HG03565 (cell line): ENCODE data around the gene GPC5.

Experiments
- ATAC-seq: cut with Tn5 transposase; IDR thresholded peaks from one replicate; pipeline ENCODE4 v1.9.1; 2021; ENCODE audit warnings: mild to moderate bottlenecking, moderate library complexity; ENCODE audit not compliant: unreplicated experiment

The GPC5 gene

GRCh38 chr13:91534996-91535395, 136.6 kb downstream of the GPC5 start:
- ATAC-seq, result no peak

GRCh38 chr13:91537376-91537775, 139.0 kb downstream of the GPC5 start:
- ATAC-seq, result no peak

- no peak for ATAC-seq
Observed at GRCh38 chr13:91539286-91540157, 141.1 kb downstream of the GPC5 start.

GRCh38 chr13:91540158-91540736, 141.8 kb downstream of the GPC5 start:
- ATAC-seq, result no peak

- no peak for ATAC-seq
Observed at GRCh38 chr13:91544723-91545122, 146.3 kb downstream of the GPC5 start.

- ATAC-seq, result no peak
Observed at GRCh38 chr13:91546900-91547299, 148.5 kb downstream of the GPC5 start.

- no peak for ATAC-seq
Observed at GRCh38 chr13:91553584-91553983, 155.2 kb downstream of the GPC5 start.

GRCh38 chr13:91554101-91554500, 155.7 kb downstream of the GPC5 start:
- ATAC-seq, result no peak

- no peak for ATAC-seq
Observed at GRCh38 chr13:91557328-91558090, 159.1 kb downstream of the GPC5 start.

- ATAC-seq, result no peak
Observed at GRCh38 chr13:91563799-91564198, 165.4 kb downstream of the GPC5 start.

- ATAC-seq, result no peak
Observed at GRCh38 chr13:91564396-91564795, 166.0 kb downstream of the GPC5 start.

- no peak for ATAC-seq
Observed at GRCh38 chr13:91565296-91565695, 166.9 kb downstream of the GPC5 start.

- no peak for ATAC-seq
Observed at GRCh38 chr13:91567485-91568207, 169.2 kb downstream of the GPC5 start.

- ATAC-seq, result no peak
Observed at GRCh38 chr13:91571681-91572080, 173.3 kb downstream of the GPC5 start.

- ATAC-seq, result no peak
Observed at GRCh38 chr13:91572439-91572838, 174.0 kb downstream of the GPC5 start.

GRCh38 chr13:91572944-91573598, 174.7 kb downstream of the GPC5 start:
- no peak for ATAC-seq

- no peak for ATAC-seq
Observed at GRCh38 chr13:91574766-91575165, 176.3 kb downstream of the GPC5 start.

- ATAC-seq, result no peak
Observed at GRCh38 chr13:91576590-91576989, 178.2 kb downstream of the GPC5 start.

GRCh38 chr13:91579320-91579719, 180.9 kb downstream of the GPC5 start:
- ATAC-seq, result no peak

GRCh38 chr13:91580749-91581148, 182.3 kb downstream of the GPC5 start:
- ATAC-seq, result no peak

- no peak for ATAC-seq
Observed at GRCh38 chr13:91586609-91587008, 188.2 kb downstream of the GPC5 start.
